SK-N-SH (cell line): ENCODE results near the gene TSPAN3. TPM values are rescaled to one million over a fixed set of nuclear protein-coding genes. Genes with fewer than 3 reads are reported as not detected.

ENCODE experiments used
- CTCF ChIA-PET: fragments of 300-600, 350-600 bp; formaldehyde crosslinking; extraction: SDS; loops from one replicate; lab custom pipeline; 2021; lab: Yijun Ruan, JAX
- POLR2A ChIA-PET: fragments of 350-600 bp; sonication (Branson Sonifier 250); formaldehyde crosslinking; extraction: SDS; loops from one replicate; lab custom pipeline; 2020; ENCODE audit warnings: antibody characterized with exemption, inconsistent platforms; lab: Yijun Ruan, JAX
- DNase-seq: peaks from one replicate; pipeline ENCODE4 v3.0.0; 2012
- H2AFZ ChIP-seq: fragments of 200-600 bp; sonication (generic); 2 replicates; pipeline ENCODE4 v1.8.1; 2016; ENCODE audit warnings: antibody characterized with exemption, mild to moderate bottlenecking, low read depth
- H3F3A ChIP-seq: fragments of 200-600 bp; sonication (generic); replicated peaks from 2 replicates; pipeline ENCODE3; 2016; ENCODE audit warnings: antibody characterized with exemption, mild to moderate bottlenecking; ENCODE audit not compliant: insufficient read depth
- H3K27ac ChIP-seq, 2 experiments: fragments of 200-500 bp in 1 of 2; fragments of 200-600 bp in 1 of 2; sonication (Bioruptor generic) in 1 of 2; sonication (generic), shearing (Covaris generic) in 1 of 2; 2 replicates each; pipeline versions ENCODE4 v1.5.1 to v1.6.1; 2014 to 2016; ENCODE audit warnings: low read depth in 2 of 2, inconsistent platforms in 1 of 2, low read length in 1 of 2, mild to moderate bottlenecking in 1 of 2, mixed read lengths in 1 of 2
- H3K27me3 ChIP-seq: fragments of 200-600 bp; sonication (generic), shearing (Covaris generic); 2 replicates; pipeline ENCODE4 v1.6.1; 2016; ENCODE audit warnings: mixed run types; ENCODE audit not compliant: insufficient read depth
- H3K36me3 ChIP-seq, 2 experiments: fragments of 200-500 bp in 1 of 2; fragments of 200-600 bp in 1 of 2; sonication (Bioruptor generic) in 1 of 2; sonication (generic) in 1 of 2; replicated peaks in 1 of 2; 2 replicates each; pipeline versions ENCODE3 to v1.5.1; 2014 to 2016; ENCODE audit warnings: low read length in 1 of 2, mild to moderate bottlenecking in 1 of 2; ENCODE audit not compliant: insufficient read depth in 2 of 2, control insufficient read depth in 1 of 2
- H3K4me1 ChIP-seq, 2 experiments: fragments of 200-500 bp in 1 of 2; fragments of 200-600 bp in 1 of 2; sonication (Bioruptor generic) in 1 of 2; sonication (generic), shearing (Covaris generic) in 1 of 2; 2 replicates each; pipeline versions ENCODE4 v1.5.1 to v1.6.1; 2014 to 2016; ENCODE audit warnings: low read depth in 1 of 2, low read length in 1 of 2, mixed run types in 1 of 2; ENCODE audit not compliant: insufficient read depth in 2 of 2, control insufficient read depth in 1 of 2
- H3K4me2 ChIP-seq: fragments of 200-600 bp; sonication (generic), shearing (Covaris generic); 2 replicates; pipeline ENCODE4 v1.6.1; 2017; ENCODE audit warnings: mixed run types
- H3K4me3 ChIP-seq, 2 experiments: fragments of 200-500 bp in 1 of 2; fragments of 200-600 bp in 1 of 2; sonication (Bioruptor generic) in 1 of 2; sonication (generic), shearing (Covaris generic) in 1 of 2; 2 replicates each; pipeline versions ENCODE4 v1.5.1 to v1.8.1; 2014 to 2016; ENCODE audit warnings: low read depth in 2 of 2, inconsistent platforms in 1 of 2, low read length in 1 of 2, mild to moderate bottlenecking in 1 of 2, mixed read lengths in 1 of 2, moderate library complexity in 1 of 2
- H3K79me2 ChIP-seq: fragments of 200-600 bp; sonication (generic); 2 replicates; pipeline ENCODE4 v1.8.1; 2017; ENCODE audit warnings: mild to moderate bottlenecking; ENCODE audit not compliant: insufficient read depth
- H3K9ac ChIP-seq: fragments of 200-600 bp; sonication (generic); 2 replicates; pipeline ENCODE4 v1.6.1; 2017; ENCODE audit warnings: mixed run types
- H3K9me2 ChIP-seq: fragments of 200-600 bp; sonication (generic); 2 replicates; pipeline ENCODE4 v1.6.1; 2017; ENCODE audit warnings: mixed run types
- H3K9me3 ChIP-seq: fragments of 200-600 bp; sonication (generic); 2 replicates; pipeline ENCODE4 v1.6.1; 2017; ENCODE audit warnings: mixed run types, mild to moderate bottlenecking, moderate library complexity
- H4K20me1 ChIP-seq: fragments of 200-600 bp; sonication (generic); 2 replicates; pipeline ENCODE4 v1.6.1; 2017; ENCODE audit warnings: mild to moderate bottlenecking, mixed run types; ENCODE audit not compliant: insufficient read depth
- CTCF ChIP-seq: fragments of 200-600 bp; sonication (generic); IDR thresholded peaks from 2 replicates; pipeline ENCODE4 v1.6.1; 2017; ENCODE audit warnings: antibody characterized with exemption, mild to moderate bottlenecking, moderate library complexity
- FOXJ3 ChIP-seq: sonication (generic); formaldehyde crosslinking; IDR thresholded peaks from 2 replicates; pipeline ENCODE4 v1.5.1; 2020; ENCODE audit warnings: mild to moderate bottlenecking, missing genetic modification reagents
- FOXM1 ChIP-seq: IDR thresholded peaks from 2 replicates; pipeline ENCODE4 v1.4.0; 2012; ENCODE audit warnings: low read depth, mild to moderate bottlenecking
- GATA2 ChIP-seq: sonication (generic); formaldehyde crosslinking; IDR thresholded peaks from 2 replicates; pipeline ENCODE4 v1.5.0; 2020; ENCODE audit warnings: mild to moderate bottlenecking, missing genetic modification reagents
- MAX ChIP-seq: IDR thresholded peaks from 2 replicates; pipeline ENCODE4 v1.4.0; 2012; ENCODE audit warnings: low read depth
- MEF2A ChIP-seq: IDR thresholded peaks from 2 replicates; pipeline ENCODE4 v1.4.0; 2012; ENCODE audit warnings: low read depth, borderline replicate concordance
- NFIC ChIP-seq: IDR thresholded peaks from 2 replicates; pipeline ENCODE4 v1.4.0; 2012; ENCODE audit warnings: borderline replicate concordance
- NRF1 ChIP-seq: IDR thresholded peaks from 2 replicates; pipeline ENCODE4 v1.6.1; 2012; ENCODE audit warnings: low read depth, mild to moderate bottlenecking, low read length
- RAD21 ChIP-seq: IDR thresholded peaks from 2 replicates; pipeline ENCODE4 v1.6.1; 2012; ENCODE audit warnings: mild to moderate bottlenecking, low read length
- REST ChIP-seq: IDR thresholded peaks from 2 replicates; pipeline ENCODE4 v1.6.1; 2012; ENCODE audit warnings: mild to moderate bottlenecking, low read depth, low read length, moderate library complexity
- SIN3A ChIP-seq: IDR thresholded peaks from 2 replicates; pipeline ENCODE4 v1.6.1; 2012; ENCODE audit warnings: low read depth, mild to moderate bottlenecking, low read length, moderate library complexity, borderline replicate concordance
- TCF12 ChIP-seq: IDR thresholded peaks from 2 replicates; pipeline ENCODE4 v1.4.0; 2012
- USF1 ChIP-seq: IDR thresholded peaks from 2 replicates; pipeline ENCODE4 v1.4.0; 2012; ENCODE audit warnings: low read depth, borderline replicate concordance
- ZBTB33 ChIP-seq: IDR thresholded peaks from 2 replicates; pipeline ENCODE4 v1.4.0; 2012; ENCODE audit warnings: low read depth, borderline replicate concordance
- WGBS: methylation state at CpG from one replicate; pipeline ENCODE4 v1.1.6; 2017; ENCODE audit warnings: low lambda C conversion rate; 5-methylcytosine and 5-hydroxymethylcytosine counted together
- polyA plus RNA-seq, 3 experiments: library from polyadenylated mRNA; depleted of rRNA; stranded (reverse); fragments of >200 nt; gene quantifications; 2 replicates each; pipeline ENCODE4 v1.2.3, GENCODE V29; 2012

TSPAN3 gene
- polyA plus RNA-seq, 1 of the 3 experiments (the other 2 are of a cell fraction) = 409 TPM

- H3K9me2 ChIP-seq = no peaks in the 10 kb centered on the region
- peaks cover 9% of the 10 kb centered on the region for H3F3A ChIP-seq
- POLR2A ChIA-PET = interaction anchor here (0.8 to 1.1 kb wide), 2 partner anchors 10 to 11 kb away, joined by 3 to 7 read pairs; partner anchors contain the start of gene TSPAN3
- no peak for DNase-seq
- H3K27me3 ChIP-seq = no peaks in the 10 kb centered on the region
- H2AFZ ChIP-seq = no peak overlapping the region
- H3K9ac ChIP-seq = no peak overlapping the region
- H3K36me3 ChIP-seq = peaks cover 7 to 16% of the 10 kb centered on the region in 2 experiments
- CTCF ChIA-PET = interaction anchor here (1.3 to 1.4 kb wide), 2 partner anchors 10 to 54 kb away, joined by 3 to 4 read pairs; no protein-coding TSS in a partner anchor
- WGBS = 33% methylated on average over 2 of the region's 2 CpGs
- no peaks in the 10 kb centered on the region for H3K9me3 ChIP-seq
- H3K79me2 ChIP-seq = peaks cover 99% of the 10 kb centered on the region
- TF ChIP-seq NFIC = peak; percentile 25; the same call in 1 of the 2 replicates
- TF ChIP-seq NRF1 = no peak
- no peak for TF ChIP-seq RAD21
- TF ChIP-seq CTCF = no peak
- no peak for TF ChIP-seq FOXM1
- TF ChIP-seq GATA2 (CRISPR knock-in tag) = no peak
- TF ChIP-seq MAX = no peak
- H3K4me1 ChIP-seq = peaks cover 27 to 37% of the 10 kb centered on the region in 2 experiments
- H3K4me2 ChIP-seq = peak overlapping the region; percentile 53
- H4K20me1 ChIP-seq = peaks cover 75% of the 10 kb centered on the region
- 0 out of 4 replicates have a peak overlapping the region, but pooled peaks of 1 of the 2 experiments have one; percentile 1 for H3K4me3 ChIP-seq
- H3K27ac ChIP-seq = peak overlapping the region; percentile 3 to 39; a peak in 2 of 4 replicates
Observed at GRCh38 chr15:77059786-77060361, 11.0 kb downstream of the TSPAN3 start.

- Histone ChIP-seq H4K20me1 (peaks cover 62% of the 10 kb centered on the region), H3K27ac (no peak overlapping the region), H3K27me3 (no peaks in the 10 kb centered on the region), H3K9me3 (no peaks in the 10 kb centered on the region), H3F3A (peaks cover 5% of the 10 kb centered on the region), H3K4me3 (no peak overlapping the region), H3K4me1 (peaks cover 27 to 31% of the 10 kb centered on the region in 2 experiments), H3K4me2 (no peak overlapping the region), H2AFZ (no peak overlapping the region), H3K9ac (no peak overlapping the region), H3K79me2 (peaks cover 99% of the 10 kb centered on the region), H3K9me2 (no peaks in the 10 kb centered on the region), H3K36me3 (peaks cover 5 to 21% of the 10 kb centered on the region in 2 experiments)
- 98% methylated on average over 3 of the region's 4 CpGs for WGBS
- ChIA-PET CTCF (interaction anchor here (1.5 kb wide), 1 partner anchor 485 kb away, joined by 4 read pairs; no protein-coding TSS in a partner anchor), POLR2A (interaction anchor here (0.7 to 1.2 kb wide), 2 partner anchors 9 to 13 kb away, joined by 3 read pairs; partner anchors contain the start of gene TSPAN3)
- DNase-seq = no peak
- TF ChIP-seq ZBTB33 (no peak), CTCF (no peak), GATA2 (CRISPR knock-in tag) (no peak), MEF2A (no peak), NRF1 (no peak), TCF12 (no peak), FOXJ3 (CRISPR knock-in tag) (no peak), REST (no peak), USF1 (no peak), SIN3A (no peak)
Observed at GRCh38 chr15:77058468-77058867, 12.4 kb downstream of the TSPAN3 start.
